Breast epithelium (tissue), 3 donors: ENCODE data around the gene CEP126.

Experiments used
- POLR2A ChIP-seq: fragments of 450-650 bp; IDR thresholded peaks from one replicate; pipeline ENCODE4 v1.6.1; 2016; ENCODE audit warnings: antibody characterized with exemption, mild to moderate bottlenecking, moderate library complexity
- POLR2AphosphoS5 ChIP-seq, 3 donors: sonication (generic); formaldehyde crosslinking; IDR thresholded peaks; one replicate each; pipeline ENCODE4 v1.6.1; 2017; ENCODE audit warnings: antibody characterized with exemption in 3 of 3
- TF ChIP-seq, protein P1 (sequence below), 3 donors: fragments of 450-650 bp; IDR thresholded peaks; one replicate each; pipeline ENCODE4 v1.5.1; 2016 to 2017; ENCODE audit warnings: antibody characterized with exemption in 3 of 3, mild to moderate bottlenecking in 3 of 3, moderate library complexity in 3 of 3

DNA sequence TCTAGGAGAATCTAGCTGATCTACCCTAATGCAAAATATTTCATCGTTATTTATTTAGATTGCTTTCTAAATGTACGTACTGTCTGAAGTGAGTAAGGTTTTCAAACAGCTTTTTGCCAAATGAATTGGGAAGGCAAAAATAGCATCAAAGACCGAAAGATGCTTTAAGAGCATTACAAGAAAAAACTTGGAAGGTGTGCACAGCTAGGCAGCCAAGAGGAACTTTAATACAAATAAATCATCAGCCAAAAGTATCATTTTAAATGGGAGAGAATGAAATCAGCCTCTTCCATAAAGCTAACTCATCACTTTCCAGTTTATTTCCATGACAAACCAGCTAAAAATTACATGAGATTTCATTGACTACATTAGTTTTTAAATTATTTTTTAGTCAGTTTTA lies 102.2 kb downstream of the CEP126 start:
- TF ChIP-seq, protein P1, sequence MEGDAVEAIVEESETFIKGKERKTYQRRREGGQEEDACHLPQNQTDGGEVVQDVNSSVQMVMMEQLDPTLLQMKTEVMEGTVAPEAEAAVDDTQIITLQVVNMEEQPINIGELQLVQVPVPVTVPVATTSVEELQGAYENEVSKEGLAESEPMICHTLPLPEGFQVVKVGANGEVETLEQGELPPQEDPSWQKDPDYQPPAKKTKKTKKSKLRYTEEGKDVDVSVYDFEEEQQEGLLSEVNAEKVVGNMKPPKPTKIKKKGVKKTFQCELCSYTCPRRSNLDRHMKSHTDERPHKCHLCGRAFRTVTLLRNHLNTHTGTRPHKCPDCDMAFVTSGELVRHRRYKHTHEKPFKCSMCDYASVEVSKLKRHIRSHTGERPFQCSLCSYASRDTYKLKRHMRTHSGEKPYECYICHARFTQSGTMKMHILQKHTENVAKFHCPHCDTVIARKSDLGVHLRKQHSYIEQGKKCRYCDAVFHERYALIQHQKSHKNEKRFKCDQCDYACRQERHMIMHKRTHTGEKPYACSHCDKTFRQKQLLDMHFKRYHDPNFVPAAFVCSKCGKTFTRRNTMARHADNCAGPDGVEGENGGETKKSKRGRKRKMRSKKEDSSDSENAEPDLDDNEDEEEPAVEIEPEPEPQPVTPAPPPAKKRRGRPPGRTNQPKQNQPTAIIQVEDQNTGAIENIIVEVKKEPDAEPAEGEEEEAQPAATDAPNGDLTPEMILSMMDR (IDR thresholded peaks at IDR 0.05) = no peak
- no peak for TF ChIP-seq POLR2AphosphoS5 (IDR thresholded peaks at IDR 0.05)
- TF ChIP-seq POLR2A = no peak
